ENCODE results near the gene CCDC122. TPM values are rescaled to one million over a fixed set of nuclear protein-coding genes. Genes with fewer than 3 reads are reported as not detected.

The CCDC122 gene
- total RNA-seq, 1 donor from 2014 or later = 8.3 TPM

- Mint-ChIP-seq H3K4me1 (ENCODE audit: low read depth) (peaks cover 31% of the 10 kb centered on the region), H3K36me3 (ENCODE audit: low read depth) (no peaks in the 10 kb centered on the region), H3K4me3 (ENCODE audit: unreplicated experiment) (no peak overlapping the region), H3K9me3 (ENCODE audit: low read depth) (no peaks in the 10 kb centered on the region), H3K27ac (ENCODE audit: unreplicated experiment) (peak overlapping the region; percentile 67), H3K27me3 (ENCODE audit: low read depth) (no peaks in the 10 kb centered on the region)
- TF ChIP-seq CTCF (IDR thresholded peaks at IDR 0.05) = no peak
- no peak for DNase-seq (ENCODE audit: low spot score)
These were observed 2.2 kb downstream of the CCDC122 start for GRCh38 chr13:43877326-43877725.

GRCh38 chr13:43876366-43876765 is 3.2 kb downstream of the CCDC122 start:
- no peaks in the 10 kb centered on the region for H3K9me3 Mint-ChIP-seq (ENCODE audit: low read depth)
- TF ChIP-seq CTCF (IDR thresholded peaks at IDR 0.05) = no peak
- no peak for DNase-seq (ENCODE audit: low spot score)
- no peak overlapping the region for H3K27ac Mint-ChIP-seq (ENCODE audit: unreplicated experiment)
- no peaks in the 10 kb centered on the region for H3K27me3 Mint-ChIP-seq (ENCODE audit: low read depth)
- H3K4me1 Mint-ChIP-seq (ENCODE audit: low read depth) = peaks cover 31% of the 10 kb centered on the region
- no peaks in the 10 kb centered on the region for H3K36me3 Mint-ChIP-seq (ENCODE audit: low read depth)
- H3K4me3 Mint-ChIP-seq (ENCODE audit: unreplicated experiment) = no peak overlapping the region

- H3K4me3 Mint-ChIP-seq (ENCODE audit: unreplicated experiment) = no peak overlapping the region
- DNase-seq (ENCODE audit: low spot score) = no peak
These were observed 4.9 kb downstream of the CCDC122 start for GRCh38 chr13:43874504-43875092.

GRCh38 chr13:43872181-43872580 is 7.4 kb downstream of the CCDC122 start:
- no peak overlapping the region for H3K4me3 Mint-ChIP-seq (ENCODE audit: unreplicated experiment)
- no peak overlapping the region for H3K27ac Mint-ChIP-seq (ENCODE audit: unreplicated experiment)
- no peak for TF ChIP-seq CTCF (IDR thresholded peaks at IDR 0.05)
- no peaks in the 10 kb centered on the region for H3K27me3 Mint-ChIP-seq (ENCODE audit: low read depth)
- no peak for DNase-seq (ENCODE audit: low spot score)
- no peaks in the 10 kb centered on the region for H3K9me3 Mint-ChIP-seq (ENCODE audit: low read depth)
- H3K4me1 Mint-ChIP-seq (ENCODE audit: low read depth) = peaks cover 5% of the 10 kb centered on the region
- peaks cover 7% of the 10 kb centered on the region for H3K36me3 Mint-ChIP-seq (ENCODE audit: low read depth)

More at GRCh38 chr13:43874504-43875092, 4.9 kb downstream of the CCDC122 start:
- Mint-ChIP-seq H3K27ac (ENCODE audit: unreplicated experiment) (no peak overlapping the region), H3K9me3 (ENCODE audit: low read depth) (no peaks in the 10 kb centered on the region), H3K36me3 (ENCODE audit: low read depth) (no peaks in the 10 kb centered on the region), H3K4me1 (ENCODE audit: low read depth) (peaks cover 22% of the 10 kb centered on the region), H3K27me3 (ENCODE audit: low read depth) (no peaks in the 10 kb centered on the region)
- peak; percentile 90 for TF ChIP-seq CTCF (IDR thresholded peaks at IDR 0.05)

GRCh38 chr13:43865892-43866291 is 13.6 kb downstream of the CCDC122 start:
- no peak for DNase-seq (ENCODE audit: low spot score)
- Mint-ChIP-seq H3K27ac (ENCODE audit: unreplicated experiment) (peak overlapping the region; percentile 20), H3K9me3 (ENCODE audit: low read depth) (peaks cover 4% of the 10 kb centered on the region), H3K27me3 (ENCODE audit: low read depth) (no peaks in the 10 kb centered on the region), H3K4me3 (ENCODE audit: unreplicated experiment) (no peak overlapping the region), H3K36me3 (ENCODE audit: low read depth) (peaks cover 7% of the 10 kb centered on the region), H3K4me1 (ENCODE audit: low read depth) (peaks cover 5% of the 10 kb centered on the region)
- TF ChIP-seq CTCF (IDR thresholded peaks at IDR 0.05) = no peak
